ENCODE results near the gene MXD3. TPM values are rescaled to one million over a fixed set of nuclear protein-coding genes. Genes with fewer than 3 reads are reported as not detected.

Gene MXD3
- total and polyA plus RNA-seq, 2 experiments from 2014 or later: 9.9 to 11.6 TPM

- H3K4me1 ChIP-seq (ENCODE audit: insufficient read depth): peaks cover 6% of the 10 kb centered on the region
- peaks cover 22% of the 10 kb centered on the region for H4K20me1 ChIP-seq (replicated peaks; ENCODE audit: insufficient read depth)
- H3K27ac ChIP-seq (ENCODE audit: low read depth): no peak overlapping the region
- no peaks in the 10 kb centered on the region for H3K9me3 Mint-ChIP-seq
- no peak for ATAC-seq
- peaks cover 13% of the 10 kb centered on the region; the same call in 1 of the 2 replicates for H3K36me3 ChIP-seq (ENCODE audit: insufficient read depth)
- TF ChIP-seq EZH2phosphoT487 (IDR thresholded peaks at IDR 0.05; ENCODE audit: unreplicated experiment): no peak
- TF ChIP-seq ZNF331 (CRISPR knock-in tag; IDR thresholded peaks at IDR 0.05; ENCODE audit: low read depth): no peak
- no peak for TF ChIP-seq ZNF462 (CRISPR knock-in tag; IDR thresholded peaks at IDR 0.05)
- no peak for TF ChIP-seq POLR2AphosphoS5 (IDR thresholded peaks at IDR 0.05; ENCODE audit: low read depth)
- no peak for TF ChIP-seq JUNB (IDR thresholded peaks at IDR 0.05; ENCODE audit: unreplicated experiment)
- no peak for TF ChIP-seq ETS1 (IDR thresholded peaks at IDR 0.05)
- no peak for TF ChIP-seq CREB1 (CRISPR knock-in tag; IDR thresholded peaks at IDR 0.05; ENCODE audit: low read depth)
- TF ChIP-seq NANOG (IDR thresholded peaks at IDR 0.05; ENCODE audit: borderline replicate concordance): no peak
- no peaks in the 10 kb centered on the region for H3K27me3 ChIP-seq (ENCODE audit: insufficient read depth)
- no peak overlapping the region for H3K4me2 ChIP-seq
- H3K36me3 Mint-ChIP-seq (ENCODE audit: low read depth): peaks cover 14% of the 10 kb centered on the region
- H3K27me3 Mint-ChIP-seq (ENCODE audit: insufficient read depth, low read depth, poor library complexity): peaks cover 7% of the 10 kb centered on the region
- H3K4me3 Mint-ChIP-seq: peak overlapping the region; percentile 18
- no peak overlapping the region for H3K4me3 ChIP-seq
- no peak overlapping the region for H2AFZ ChIP-seq
- peaks cover 67% of the 10 kb centered on the region for H3K79me2 ChIP-seq (replicated peaks; ENCODE audit: insufficient read depth)
- 0 out of 2 replicates have a peak, but pooled peaks cover 6% of the 10 kb centered on the region for H3F3A ChIP-seq (replicated peaks; ENCODE audit: low read depth)
- no peaks in the 10 kb centered on the region for H3K9me2 ChIP-seq (ENCODE audit: insufficient read depth)
- no peak for DNase-seq (ENCODE audit: low spot score)
- H3K27ac Mint-ChIP-seq: no peak overlapping the region
- peaks cover 22% of the 10 kb centered on the region for H3K4me1 Mint-ChIP-seq
Measured at GRCh38 chr5:177349362-177349647, 37.6 kb upstream of the MXD3 start.

Data from GM23338 (cell line).